Heart left ventricle (tissue), 13 donors: ENCODE results near the gene RAB26.

Source experiments
- POLR2A ChIP-seq, 2 donors: fragments of 450-650 bp; IDR thresholded peaks; one replicate each; pipeline ENCODE4 v1.6.1; 2017; ENCODE audit warnings: antibody characterized with exemption in 2 of 2, mild to moderate bottlenecking in 2 of 2, moderate library complexity in 2 of 2
- TF ChIP-seq, protein P1 (sequence below), 12 donors: fragments of 200-600 bp; sonication (generic) in 4 of 12; IDR thresholded peaks; one replicate each; pipeline versions ENCODE4 v1.5.0 to v1.8.0; 2018 to 2022; ENCODE audit warnings: antibody characterized with exemption in 12 of 12, mild to moderate bottlenecking in 5 of 12
- donor health status: ischemic (EF 13 %, LVEDD 7.1; RV severe dilation, severe dysfunction).
- donor health status: DM: no; HTN: yes; CAD: no.
- donor health status: DM: no; HTN: no; CAD: no.
- donor health status: ischemic (EF 25% LVEDD 6.9; RV normal size, moderate dysfunction).
- donor health status: ischemic (EF 25% LVEDD 5.7; RV mildly dilated, moderate dysfunction).
- donor health status: ischemic (EF 35%, LVEDD 5.7; RV mildly dilated, moderate dysfunction).
- donor health status: nonischemic (EF 11% LVEDD 7.7; RV severe dilation, severe dysfunction).
- donor health status: DM: yes; HTN: yes; CAD: no.
- donor health status: PGD.
- donor health status: ischemic (EF 29% LVEDD 5.4; RV normal size, mild dysfunction).
- donor health status: nonischemic (EF 23%, LVEDD 6.1; RV moderate dilation, normal function).

DNA sequence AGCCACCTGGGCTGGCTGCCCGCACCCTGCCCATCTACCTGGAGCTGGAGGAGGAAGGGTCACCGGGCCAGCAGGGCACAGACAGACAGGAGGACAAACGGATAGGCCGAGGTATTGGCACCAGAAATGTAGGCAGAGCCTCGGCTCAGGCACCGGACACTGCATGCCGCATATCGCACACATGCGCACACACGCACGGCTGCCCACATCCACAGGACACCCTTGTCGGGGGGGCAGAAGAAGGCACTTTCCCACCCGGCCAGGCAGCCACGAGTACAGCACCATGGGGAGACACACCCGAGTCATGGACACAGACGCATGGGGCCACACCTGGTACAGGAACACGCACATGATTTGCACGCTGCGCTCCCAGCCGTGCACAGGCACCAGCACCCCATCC lies 33.5 kb downstream of the RAB26 start:
- TF ChIP-seq, protein P1, sequence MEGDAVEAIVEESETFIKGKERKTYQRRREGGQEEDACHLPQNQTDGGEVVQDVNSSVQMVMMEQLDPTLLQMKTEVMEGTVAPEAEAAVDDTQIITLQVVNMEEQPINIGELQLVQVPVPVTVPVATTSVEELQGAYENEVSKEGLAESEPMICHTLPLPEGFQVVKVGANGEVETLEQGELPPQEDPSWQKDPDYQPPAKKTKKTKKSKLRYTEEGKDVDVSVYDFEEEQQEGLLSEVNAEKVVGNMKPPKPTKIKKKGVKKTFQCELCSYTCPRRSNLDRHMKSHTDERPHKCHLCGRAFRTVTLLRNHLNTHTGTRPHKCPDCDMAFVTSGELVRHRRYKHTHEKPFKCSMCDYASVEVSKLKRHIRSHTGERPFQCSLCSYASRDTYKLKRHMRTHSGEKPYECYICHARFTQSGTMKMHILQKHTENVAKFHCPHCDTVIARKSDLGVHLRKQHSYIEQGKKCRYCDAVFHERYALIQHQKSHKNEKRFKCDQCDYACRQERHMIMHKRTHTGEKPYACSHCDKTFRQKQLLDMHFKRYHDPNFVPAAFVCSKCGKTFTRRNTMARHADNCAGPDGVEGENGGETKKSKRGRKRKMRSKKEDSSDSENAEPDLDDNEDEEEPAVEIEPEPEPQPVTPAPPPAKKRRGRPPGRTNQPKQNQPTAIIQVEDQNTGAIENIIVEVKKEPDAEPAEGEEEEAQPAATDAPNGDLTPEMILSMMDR (IDR thresholded peaks at IDR 0.05): no peak
- TF ChIP-seq POLR2A (IDR thresholded peaks at IDR 0.05): no peak
